Fibroblast of the aortic adventitia (primary cell): ENCODE measurements around the gene SLC41A1. TPM values are rescaled to one million over a fixed set of nuclear protein-coding genes. Genes with fewer than 3 reads are reported as not detected.
"Not testable (repeated sequence)": the region's sequence is repeated elsewhere in the genome, so short reads cannot be mapped to it uniquely, and the experiment has no call there.

ENCODE experiments used
- DNase-seq: peaks from one replicate; pipeline ENCODE4 v3.0.0-alpha.2; 2010; ENCODE audit warnings: low read depth
- H3K4me3 ChIP-seq: 2 replicates; pipeline ENCODE4 v1.5.1; 2011; ENCODE audit warnings: low read depth, mild to moderate bottlenecking, control low read depth, low read length, moderate library complexity
- CTCF ChIP-seq: IDR thresholded peaks from 2 replicates; pipeline ENCODE4 v1.5.1; 2011; ENCODE audit warnings: mild to moderate bottlenecking, low read length, control low read depth, inconsistent platforms; ENCODE audit not compliant: insufficient read depth
- total RNA-seq: library from RNA; depleted of rRNA; stranded (reverse); fragments of >200 nt; gene quantifications from 2 replicates; pipeline ENCODE4 v1.2.3, GENCODE V29; 2012; ENCODE audit warnings: low replicate concordance

Gene SLC41A1
- 20.9 and 27.1 TPM in 2 replicates for total RNA-seq

- peak; percentile 87 for DNase-seq
- TF ChIP-seq CTCF: no peak
- H3K4me3 ChIP-seq: peak within 1 kb of the TSS; percentile 83
Observed at GRCh38 chr1:205812878-205813754, at the start of gene SLC41A1. SLC41A1 (minus strand) TSS chr1:205813198; CDS start chr1:205810441, 2,757 bp downstream.

- no peak for TF ChIP-seq CTCF
- DNase-seq: no peak
- no peak overlapping the region for H3K4me3 ChIP-seq
Observed at GRCh38 chr1:205861540-205861939, 48.5 kb upstream of the SLC41A1 start.

- peak; percentile 10 for TF ChIP-seq CTCF
Observed at GRCh38 chr1:205858141-205858961, 45.4 kb upstream of the SLC41A1 start.

GRCh38 chr1:205857501-205857900 is 44.5 kb upstream of the SLC41A1 start:
- H3K4me3 ChIP-seq, DNase-seq: not testable (repeated sequence)

More at GRCh38 chr1:205858141-205858961, 45.4 kb upstream of the SLC41A1 start:
- no peak overlapping the region for H3K4me3 ChIP-seq
- DNase-seq: no peak

GRCh38 chr1:205856433-205856832 is 43.4 kb upstream of the SLC41A1 start:
- H3K4me3 ChIP-seq: no peak overlapping the region
- no peak for DNase-seq
- TF ChIP-seq CTCF: no peak

- no peak for TF ChIP-seq CTCF
- DNase-seq: no peak
- H3K4me3 ChIP-seq: no peak overlapping the region
Observed at GRCh38 chr1:205852969-205853368, 40.0 kb upstream of the SLC41A1 start.

- no peak for DNase-seq
- no peak for TF ChIP-seq CTCF
- H3K4me3 ChIP-seq: no peak overlapping the region
Observed at GRCh38 chr1:205851993-205852392, 39.0 kb upstream of the SLC41A1 start.
